ENCODE measurements around the gene FZD4. TPM values are rescaled to one million over a fixed set of nuclear protein-coding genes. Genes with fewer than 3 reads are reported as not detected.

Gene FZD4
- total and polyA plus RNA-seq, 2 donors (not counting 1 experiment from before 2014, with no cell fraction given): 0.01 to 0.02 TPM

DNA sequence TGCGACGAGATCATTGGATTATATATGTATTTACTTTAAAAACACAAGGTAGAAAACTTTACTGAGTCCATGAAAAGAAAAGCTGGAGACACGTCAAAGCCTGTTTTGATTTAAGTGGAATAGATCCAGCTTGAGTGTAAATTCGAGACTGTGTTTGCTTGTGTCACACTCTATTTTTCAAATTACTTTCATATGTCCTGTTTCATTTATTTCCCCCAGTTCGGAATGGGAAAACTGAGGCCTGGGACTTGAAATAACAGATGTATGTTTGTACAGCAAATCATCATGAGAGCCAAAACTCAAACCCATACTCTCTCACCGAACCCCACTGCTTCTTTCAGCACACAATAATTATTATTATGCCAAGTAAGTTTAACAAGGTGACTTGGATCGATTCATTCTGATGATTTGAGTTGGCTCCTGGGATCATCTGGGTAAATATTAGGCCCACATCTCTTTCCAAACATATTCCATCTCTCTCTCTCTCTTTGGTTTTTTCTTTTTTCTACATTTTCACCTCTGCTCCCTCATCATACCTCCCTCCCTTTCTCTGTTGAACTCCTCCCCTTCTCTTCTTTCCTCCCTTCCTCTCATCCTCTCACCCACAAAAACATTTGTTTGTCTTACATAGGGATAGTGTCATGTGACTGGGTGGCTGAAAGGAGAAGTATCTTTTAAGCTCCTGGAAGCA, 21.2 kb downstream of the FZD4 start:
- Histone ChIP-seq H3K27me3 (replicated peaks in 1 of 4; ENCODE audit: control extremely low read depth in 1 of 4, control insufficient read depth in 3 of 4, insufficient read depth in 4 of 4, low read length in 3 of 4) (no peaks in the 10 kb centered on the region), H3K27ac (ENCODE audit: low read length in 2 of 2) (no peak overlapping the region), H3K36me3 (replicated peaks in 1 of 2; ENCODE audit: control extremely low read depth in 1 of 2, control insufficient read depth in 1 of 2, extremely low read depth in 1 of 2, insufficient read depth in 2 of 2, low read length in 1 of 2) (no peaks in the 10 kb centered on the region), H3K4me3 (ENCODE audit: control extremely low read depth in 1 of 5, extremely low read depth in 1 of 5, insufficient read depth in 1 of 5, low read depth in 2 of 5, low read length in 4 of 5) (no peak overlapping the region), H3K4me1 (ENCODE audit: control insufficient read depth in 2 of 2, insufficient read depth in 2 of 2, low read length in 2 of 2) (no peaks in the 10 kb centered on the region), H3K4me2 (replicated peaks; ENCODE audit: low read depth, low read length, poor library complexity, severe bottlenecking) (no peak overlapping the region), H3K9ac (ENCODE audit: low read length) (no peak overlapping the region), H2AFZ (ENCODE audit: insufficient read depth, low read depth, low read length, poor library complexity, severe bottlenecking) (no peak overlapping the region), H4K20me1 (ENCODE audit: control insufficient read depth, insufficient read depth, low read length, poor library complexity, severe bottlenecking) (no peaks in the 10 kb centered on the region), H3K79me2 (ENCODE audit: control insufficient read depth, insufficient read depth, low read length) (no peaks in the 10 kb centered on the region), H3K9me3 (ENCODE audit: control extremely low read depth in 1 of 3, control insufficient read depth in 2 of 3, insufficient read depth in 1 of 3, low read length in 2 of 3) (no peaks in the 10 kb centered on the region)
- ChIA-PET POLR2A (no interaction called here), CTCF (interaction anchor here (1.2 to 2.5 kb wide), 3 partner anchors 10 to 356 kb away, joined by 4 to 9 read pairs (median 4); no protein-coding TSS in a partner anchor)
- H3K9me3 Mint-ChIP-seq (ENCODE audit: insufficient read depth): no peaks in the 10 kb centered on the region
- peaks cover 4% of the 10 kb centered on the region for H3K27me3 Mint-ChIP-seq
- no CpG with 5 or more reads among the region's 7 CpGs for WGBS (ENCODE audit: insufficient coverage)
- ATAC-seq (ENCODE audit: low read depth): no peak
- H3K4me1 Mint-ChIP-seq: no peaks in the 10 kb centered on the region
- no peak overlapping the region for H3K27ac Mint-ChIP-seq
- no peak for DNase-seq
- intact Hi-C loops (cut with micrococcal nuclease): no loop called here
- TF ChIP-seq, protein P1, sequence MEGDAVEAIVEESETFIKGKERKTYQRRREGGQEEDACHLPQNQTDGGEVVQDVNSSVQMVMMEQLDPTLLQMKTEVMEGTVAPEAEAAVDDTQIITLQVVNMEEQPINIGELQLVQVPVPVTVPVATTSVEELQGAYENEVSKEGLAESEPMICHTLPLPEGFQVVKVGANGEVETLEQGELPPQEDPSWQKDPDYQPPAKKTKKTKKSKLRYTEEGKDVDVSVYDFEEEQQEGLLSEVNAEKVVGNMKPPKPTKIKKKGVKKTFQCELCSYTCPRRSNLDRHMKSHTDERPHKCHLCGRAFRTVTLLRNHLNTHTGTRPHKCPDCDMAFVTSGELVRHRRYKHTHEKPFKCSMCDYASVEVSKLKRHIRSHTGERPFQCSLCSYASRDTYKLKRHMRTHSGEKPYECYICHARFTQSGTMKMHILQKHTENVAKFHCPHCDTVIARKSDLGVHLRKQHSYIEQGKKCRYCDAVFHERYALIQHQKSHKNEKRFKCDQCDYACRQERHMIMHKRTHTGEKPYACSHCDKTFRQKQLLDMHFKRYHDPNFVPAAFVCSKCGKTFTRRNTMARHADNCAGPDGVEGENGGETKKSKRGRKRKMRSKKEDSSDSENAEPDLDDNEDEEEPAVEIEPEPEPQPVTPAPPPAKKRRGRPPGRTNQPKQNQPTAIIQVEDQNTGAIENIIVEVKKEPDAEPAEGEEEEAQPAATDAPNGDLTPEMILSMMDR (IDR thresholded peaks at IDR 0.05): no peak
- no peak for TF ChIP-seq EZH2 (IDR thresholded peaks at IDR 0.05; ENCODE audit: borderline replicate concordance, insufficient read depth, low read depth, low read length, poor library complexity, severe bottlenecking)
- no peak overlapping the region for H3K4me3 Mint-ChIP-seq

Data from B cell (primary cell).